Measurements from ENCODE around the gene C17orf78.
A peak's percentile ranks its signal among the peaks of the same experiment; 100 is the strongest.
"Not testable (repeated sequence)": the region's sequence is repeated elsewhere in the genome, so short reads cannot be mapped to it uniquely, and the experiment has no call there.

Gene C17orf78

DNA sequence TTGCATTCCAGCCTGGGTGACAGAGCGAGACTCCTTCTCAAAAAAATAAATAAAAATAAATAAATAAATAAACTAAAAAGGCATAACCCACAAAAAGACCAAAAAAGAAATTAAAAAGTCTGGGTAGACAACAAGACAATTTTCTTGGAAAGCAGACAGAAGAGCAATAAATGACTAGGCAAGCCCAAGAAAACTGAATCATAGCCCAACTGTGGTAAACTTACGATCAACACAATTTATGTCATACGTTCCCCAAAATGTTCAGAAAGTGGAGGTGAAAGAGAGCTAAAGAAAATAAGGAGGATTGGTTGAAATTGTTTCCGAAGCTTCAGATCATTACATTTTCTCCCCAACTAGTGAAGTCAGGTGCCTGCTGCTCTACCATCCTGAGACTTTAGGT is 31.3 kb upstream of the C17orf78 start:
- Mint-ChIP-seq H3K27me3 (ENCODE audit: low read depth) (no peaks in the 10 kb centered on the region), H3K4me1 (no peaks in the 10 kb centered on the region), H3K4me3 (no peak overlapping the region), H3K9me3 (peaks cover 6% of the 10 kb centered on the region), H3K36me3 (ENCODE audit: low read depth) (peaks cover 41% of the 10 kb centered on the region), H3K27ac (no peak overlapping the region)
- no peak for TF ChIP-seq CTCF (IDR thresholded peaks at IDR 0.05; ENCODE audit: unreplicated experiment in 3 of 3)

DNA sequence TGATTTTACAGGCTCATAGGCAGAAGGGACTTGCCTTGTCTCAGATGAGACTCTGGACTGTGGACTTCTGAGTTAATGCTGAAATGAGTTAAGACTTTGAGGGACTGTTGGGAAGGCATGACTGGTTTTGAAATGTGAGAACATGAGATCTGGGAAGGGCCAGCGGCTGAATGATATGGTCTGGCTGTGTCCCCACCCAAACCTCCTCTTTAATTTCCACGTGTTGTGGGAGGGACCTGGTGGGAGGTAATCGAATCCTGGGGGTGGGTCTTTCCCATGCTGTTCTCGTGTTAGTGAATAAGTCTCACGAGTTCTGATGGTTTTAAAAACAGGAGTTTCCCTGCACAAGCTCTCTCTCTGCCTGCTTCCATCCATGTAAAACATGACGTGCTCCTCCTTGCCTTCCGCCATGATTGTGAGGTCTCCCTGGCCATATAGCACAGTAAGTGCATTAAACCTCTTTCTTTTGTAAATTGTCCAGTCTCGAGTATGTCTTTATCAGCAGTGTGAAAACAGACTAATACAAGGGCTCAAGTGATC is 28.9 kb upstream of the C17orf78 start:
- H3K4me1 Mint-ChIP-seq; H3K9me3 Mint-ChIP-seq; H3K27me3 Mint-ChIP-seq (ENCODE audit: low read depth); H3K4me3 Mint-ChIP-seq: not testable (repeated sequence)
- H3K27ac Mint-ChIP-seq: peak overlapping the region in 1 of 3 experiments; percentile 40
- peaks cover 34% of the 10 kb centered on the region for H3K36me3 Mint-ChIP-seq (ENCODE audit: low read depth)

DNA sequence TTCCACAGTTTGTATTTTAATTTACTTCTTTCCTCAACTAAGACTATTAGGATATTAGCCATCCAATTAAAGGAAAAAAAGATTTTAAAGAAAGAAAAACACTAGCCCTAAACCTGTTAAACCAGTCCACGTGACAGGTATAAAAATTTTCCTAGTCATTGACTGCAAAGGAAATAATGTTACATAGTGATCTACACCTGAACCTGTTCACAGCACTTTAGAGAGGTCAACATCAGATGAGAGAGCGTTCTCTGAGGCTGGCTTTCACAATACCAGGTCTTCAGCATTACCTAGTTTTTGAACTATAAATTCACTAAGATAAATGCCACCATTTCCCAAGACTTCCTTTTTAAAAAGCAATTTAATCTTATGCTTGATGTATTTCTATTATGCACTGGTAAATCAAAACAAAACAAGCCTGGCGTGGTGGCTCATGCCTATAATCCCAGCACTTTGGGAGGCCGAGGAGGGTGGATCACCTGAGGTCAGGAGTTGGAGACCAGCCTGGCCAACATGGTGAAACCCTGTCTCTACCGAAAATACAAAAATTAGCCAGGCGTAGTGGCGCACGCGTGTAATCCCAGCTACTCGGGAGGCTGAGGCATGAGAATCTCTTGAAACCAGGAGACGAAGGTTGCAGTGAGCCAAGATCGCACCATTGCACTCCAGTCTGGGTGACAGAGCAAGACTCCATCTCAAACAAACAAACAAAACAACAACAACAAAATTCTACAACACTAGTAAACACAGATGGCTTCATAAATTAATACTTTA is 18.8 kb upstream of the C17orf78 start:
- peaks cover 24% of the 10 kb centered on the region for H3K4me1 Mint-ChIP-seq
- peak overlapping the region; percentile 94 to 99 (median 97) for H3K4me3 Mint-ChIP-seq
- peak overlapping the region; percentile 61 to 97 (median 93) for H3K27ac Mint-ChIP-seq
- not testable (repeated sequence) for H3K9me3 Mint-ChIP-seq; H3K27me3 Mint-ChIP-seq (ENCODE audit: low read depth)
- peaks cover 12% of the 10 kb centered on the region for H3K36me3 Mint-ChIP-seq (ENCODE audit: low read depth)

- peaks cover 3% of the 10 kb centered on the region for H3K36me3 Mint-ChIP-seq (ENCODE audit: low read depth)
- peaks cover 24% of the 10 kb centered on the region for H3K4me1 Mint-ChIP-seq
- peak overlapping the region; percentile 94 to 99 (median 97) for H3K4me3 Mint-ChIP-seq
- no peaks in the 10 kb centered on the region for H3K27me3 Mint-ChIP-seq (ENCODE audit: low read depth)
- H3K27ac Mint-ChIP-seq: peak overlapping the region; percentile 93 to 97 (median 97)
- TF ChIP-seq CTCF (IDR thresholded peaks at IDR 0.05; ENCODE audit: unreplicated experiment in 3 of 3): no peak
- no peaks in the 10 kb centered on the region for H3K9me3 Mint-ChIP-seq
These were observed 17.5 kb upstream of the C17orf78 start for GRCh38 chr17:37358098-37358829.

GRCh38 chr17:37358830-37359681 is 16.7 kb upstream of the C17orf78 start:
- Mint-ChIP-seq H3K4me3 (peak overlapping the region; percentile 94 to 99 (median 97)), H3K27ac (peak overlapping the region; percentile 93 to 97 (median 97)), H3K27me3 (ENCODE audit: low read depth) (no peaks in the 10 kb centered on the region), H3K9me3 (no peaks in the 10 kb centered on the region), H3K36me3 (ENCODE audit: low read depth) (peaks cover 3% of the 10 kb centered on the region), H3K4me1 (peaks cover 24% of the 10 kb centered on the region)
- TF ChIP-seq CTCF (IDR thresholded peaks at IDR 0.05; ENCODE audit: unreplicated experiment in 3 of 3): peak; percentile 38 to 53 (median 49)

DNA sequence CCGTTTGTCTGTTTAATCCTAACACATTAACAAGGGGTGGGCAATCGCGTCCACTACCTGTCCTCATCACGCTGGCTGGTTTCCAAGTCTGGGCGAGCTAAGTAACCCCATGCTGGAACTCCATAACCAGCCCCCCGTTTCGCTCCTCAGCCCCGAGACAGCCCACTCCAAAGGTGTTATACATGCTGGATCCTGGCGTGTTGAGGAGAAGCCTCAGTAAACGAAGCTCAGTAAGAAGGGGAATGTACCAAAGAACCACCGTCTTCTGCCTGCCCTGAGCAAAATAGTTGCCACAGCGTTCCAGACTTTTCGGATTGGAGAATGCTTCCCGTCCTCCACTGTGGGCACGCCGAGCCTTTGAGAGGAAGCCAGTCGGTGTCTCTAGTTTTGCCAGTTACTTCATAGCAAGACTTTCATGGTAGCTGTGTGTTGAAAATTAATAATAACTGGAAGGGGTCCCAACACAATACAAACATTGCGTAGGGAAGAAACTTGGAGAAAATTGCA is 16.1 kb upstream of the C17orf78 start:
- Mint-ChIP-seq H3K9me3 (no peaks in the 10 kb centered on the region), H3K27ac (peak overlapping the region; percentile 86 to 96 (median 94)), H3K36me3 (ENCODE audit: low read depth) (peaks cover 3% of the 10 kb centered on the region), H3K27me3 (ENCODE audit: low read depth) (no peaks in the 10 kb centered on the region), H3K4me1 (peaks cover 24% of the 10 kb centered on the region), H3K4me3 (peak overlapping the region; percentile 82 to 87 (median 86))
- no peak for TF ChIP-seq CTCF (IDR thresholded peaks at IDR 0.05; ENCODE audit: unreplicated experiment in 3 of 3)
